Measurements from ENCODE around the gene ZNF282. TPM values are rescaled to one million over a fixed set of nuclear protein-coding genes. Genes with fewer than 3 reads are reported as not detected.

Gene ZNF282
- total and polyA plus RNA-seq, 9 of the 15 experiments (the other 6 are each of a cell fraction or from before 2014, with no cell fraction given): 0.76 to 58.6 (median 17.4) TPM

- TF ChIP-seq ZNF407 (IDR thresholded peaks at IDR 0.05; ENCODE audit: low read depth) (no peak), EZH2 (IDR thresholded peaks at IDR 0.05; ENCODE audit: borderline replicate concordance, low read depth, low read length) (no peak), SMARCA4 (IDR thresholded peaks at IDR 0.05) (no peak), MBD2 (IDR thresholded peaks at IDR 0.05; ENCODE audit: borderline replicate concordance, low read depth) (no peak), U2AF1 (optimal IDR thresholded peaks at IDR 0.05; ENCODE audit: low read depth, low read length) (no peak), DIDO1 (tag; IDR thresholded peaks at IDR 0.05; ENCODE audit: low read depth) (no peak), XRCC5 (IDR thresholded peaks at IDR 0.05; ENCODE audit: low read depth, low read length) (0 out of 2 replicates have a peak, but pooled peaks have one; percentile 16), ETS1 (conservative IDR thresholded peaks at IDR 0.05; ENCODE audit: control insufficient read depth, low read depth, low read length) (peak; percentile 24; the same call in 1 of the 2 replicates), POLR2B (IDR thresholded peaks at IDR 0.05; ENCODE audit: low read depth, partially characterized antibody) (no peak), ZNF449 (CRISPR knock-in tag; IDR thresholded peaks at IDR 0.05) (no peak), ZNF668 (CRISPR knock-in tag; IDR thresholded peaks at IDR 0.05) (no peak), HES1 (IDR thresholded peaks at IDR 0.05; ENCODE audit: low read depth) (no peak), SIN3B (IDR thresholded peaks at IDR 0.05; ENCODE audit: low read depth) (no peak), ATF2 (CRISPR knock-in tag; IDR thresholded peaks at IDR 0.05) (no peak), CTBP1 (IDR thresholded peaks at IDR 0.05; ENCODE audit: borderline replicate concordance) (no peak)
These were observed 882 bp downstream of the ZNF282 start (continued) for GRCh38 chr7:149196151-149196704.
